Effector CD4-positive, alpha-beta T cell (primary cell): ENCODE results near the gene SPATS2.
"Not testable (repeated sequence)": the region's sequence is repeated elsewhere in the genome, so short reads cannot be mapped to it uniquely, and the experiment has no call there.

ENCODE experiments used
- DNase-seq: peaks from one replicate; pipeline ENCODE4 v3.0.0-alpha.2; 2020

Gene SPATS2

GRCh38 chr12:49478949-49479664 is 111.8 kb downstream of the SPATS2 start:
- DNase-seq: no peak

- DNase-seq: no peak
These were observed 115.1 kb downstream of the SPATS2 start for GRCh38 chr12:49482095-49483051.

GRCh38 chr12:49483619-49484018 is 116.4 kb downstream of the SPATS2 start:
- DNase-seq: no peak

GRCh38 chr12:49487605-49488004 is 120.3 kb downstream of the SPATS2 start:
- no peak for DNase-seq

GRCh38 chr12:49489154-49489553 is 121.9 kb downstream of the SPATS2 start:
- DNase-seq: no peak

GRCh38 chr12:49489720-49490119 is 122.5 kb downstream of the SPATS2 start:
- DNase-seq: no peak

- DNase-seq: no peak
These were observed 124.6 kb downstream of the SPATS2 start for GRCh38 chr12:49491823-49492222.

- DNase-seq: no peak
These were observed 126.6 kb downstream of the SPATS2 start for GRCh38 chr12:49493900-49494299.

GRCh38 chr12:49496417-49497360 is 129.4 kb downstream of the SPATS2 start:
- DNase-seq: no peak

GRCh38 chr12:49501895-49502294 is 134.6 kb downstream of the SPATS2 start:
- DNase-seq: no peak

GRCh38 chr12:49502590-49502989 is 135.3 kb downstream of the SPATS2 start:
- DNase-seq: no peak

- no peak for DNase-seq
These were observed 136.5 kb downstream of the SPATS2 start for GRCh38 chr12:49503674-49504180.

GRCh38 chr12:49505672-49506071 is 138.4 kb downstream of the SPATS2 start:
- DNase-seq: no peak

GRCh38 chr12:49507139-49507538 is 139.9 kb downstream of the SPATS2 start:
- no peak for DNase-seq

GRCh38 chr12:49509681-49510080 is 142.4 kb downstream of the SPATS2 start:
- DNase-seq: not testable (repeated sequence)

- no peak for DNase-seq
These were observed 144.1 kb downstream of the SPATS2 start for GRCh38 chr12:49511410-49511809.

GRCh38 chr12:49512546-49512945 is 145.3 kb downstream of the SPATS2 start:
- DNase-seq: no peak

GRCh38 chr12:49515266-49515665 is 148.0 kb downstream of the SPATS2 start:
- no peak for DNase-seq

GRCh38 chr12:49518914-49519573 is 151.8 kb downstream of the SPATS2 start:
- DNase-seq: no peak

- no peak for DNase-seq
These were observed 152.3 kb downstream of the SPATS2 start for GRCh38 chr12:49519574-49519936.

GRCh38 chr12:49521389-49521788 is 154.1 kb downstream of the SPATS2 start:
- no peak for DNase-seq
